NCI-H748 treated with DMSO at 0.1 percent for 48 hours (cell line): ENCODE results near the gene PREX1.
"Not testable (repeated sequence)": the region's sequence is repeated elsewhere in the genome, so short reads cannot be mapped to it uniquely, and the experiment has no call there.

Experiments used
- DNase-seq: peaks from one replicate; lab custom pipeline; 2025; lab: John Stamatoyannopoulos, UW

Gene PREX1

GRCh38 chr20:48791666-48792071 lies 36.1 kb downstream of the PREX1 start:
- no peak for DNase-seq

GRCh38 chr20:48791014-48791413 lies 36.8 kb downstream of the PREX1 start:
- DNase-seq = peak; percentile 76

GRCh38 chr20:48790473-48791003 lies 37.3 kb downstream of the PREX1 start:
- no peak for DNase-seq

- no peak for DNase-seq
These were observed 37.9 kb downstream of the PREX1 start for GRCh38 chr20:48789781-48790472.

- DNase-seq = no peak
These were observed 38.6 kb downstream of the PREX1 start for GRCh38 chr20:48789185-48789668.

GRCh38 chr20:48788486-48789072 lies 39.2 kb downstream of the PREX1 start:
- no peak for DNase-seq

GRCh38 chr20:48787861-48788375 lies 39.9 kb downstream of the PREX1 start:
- DNase-seq = no peak

GRCh38 chr20:48786951-48787705 lies 40.7 kb downstream of the PREX1 start:
- DNase-seq = no peak

- no peak for DNase-seq
These were observed 42.0 kb downstream of the PREX1 start for GRCh38 chr20:48785801-48786200.

GRCh38 chr20:48785256-48785655 lies 42.5 kb downstream of the PREX1 start:
- no peak for DNase-seq

GRCh38 chr20:48784273-48784641 lies 43.5 kb downstream of the PREX1 start:
- DNase-seq = no peak

- DNase-seq = no peak
These were observed 44.1 kb downstream of the PREX1 start for GRCh38 chr20:48783533-48784272.

- DNase-seq = no peak
These were observed 44.9 kb downstream of the PREX1 start for GRCh38 chr20:48782901-48783308.

- DNase-seq = no peak
These were observed 45.7 kb downstream of the PREX1 start for GRCh38 chr20:48782053-48782452.

GRCh38 chr20:48781634-48782033 lies 46.2 kb downstream of the PREX1 start:
- no peak for DNase-seq

GRCh38 chr20:48779435-48779834 lies 48.4 kb downstream of the PREX1 start:
- DNase-seq = no peak

- DNase-seq = no peak
These were observed 50.0 kb downstream of the PREX1 start for GRCh38 chr20:48777821-48778220.

GRCh38 chr20:48777005-48777404 lies 50.8 kb downstream of the PREX1 start:
- no peak for DNase-seq

- no peak for DNase-seq
These were observed 51.5 kb downstream of the PREX1 start for GRCh38 chr20:48776306-48776705.

GRCh38 chr20:48775545-48775944 lies 52.3 kb downstream of the PREX1 start:
- not testable (repeated sequence) for DNase-seq

GRCh38 chr20:48774696-48775095 lies 53.1 kb downstream of the PREX1 start:
- DNase-seq = no peak
